Measurements from ENCODE around the gene PTPRT. TPM values are rescaled to one million over a fixed set of nuclear protein-coding genes. Genes with fewer than 3 reads are reported as not detected.

The PTPRT gene
- total and polyA plus RNA-seq, 12 donors: 0.04 to 0.53 (median 0.22) TPM; not detected in 1

DNA sequence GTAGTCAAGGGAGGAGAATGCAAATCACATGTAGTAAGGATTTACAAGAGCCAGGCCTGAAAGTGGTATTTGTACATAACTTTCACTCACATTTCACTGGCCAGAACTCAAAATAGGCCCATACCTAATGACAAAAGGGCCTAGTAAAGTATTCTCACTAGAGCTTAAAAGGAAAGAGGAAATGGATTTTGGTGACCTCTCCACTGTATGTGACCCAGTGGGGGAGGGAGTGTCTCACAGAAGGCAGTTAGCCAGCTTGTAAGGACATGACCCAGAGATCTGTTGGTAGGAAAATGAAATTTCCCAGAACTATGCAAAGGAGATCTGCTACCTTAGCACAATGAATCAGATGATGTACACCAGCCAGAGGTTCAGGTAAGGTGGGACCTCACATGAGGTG lies 124.4 kb downstream of the PTPRT start:
- DNase-seq (no peak), ATAC-seq (no peak)
- no peaks in the 10 kb centered on the region for H3K36me3 ChIP-seq
- intact Hi-C loops (cut with DNase I): loop anchor here in 1 of 10 donors (10.0 kb wide), 1 partner anchor 60 kb away; no protein-coding TSS in a partner anchor
- TF ChIP-seq CTCF (IDR thresholded peaks at IDR 0.05): no peak
- H3K4me1 ChIP-seq: no peaks in the 10 kb centered on the region
- no peaks in the 10 kb centered on the region for H3K9me3 ChIP-seq
- H3K27ac ChIP-seq: no peak overlapping the region
- no peaks in the 10 kb centered on the region for H3K27me3 ChIP-seq
- H3K4me3 ChIP-seq: no peak overlapping the region

- 82 to 84% methylated on average over 1 of the region's 1 CpG for WGBS, 2 donors
- Histone ChIP-seq H3K4me1 (no peaks in the 10 kb centered on the region), H3K27ac (no peak overlapping the region), H3K36me3 (no peaks in the 10 kb centered on the region), H3K27me3 (no peaks in the 10 kb centered on the region), H3K9me3 (no peaks in the 10 kb centered on the region), H3K4me3 (no peak overlapping the region)
- TF ChIP-seq CTCF (IDR thresholded peaks at IDR 0.05): no peak
- no peak for DNase-seq
- no peak for ATAC-seq
- intact Hi-C loops (cut with DNase I): no loop called here
Observed at GRCh38 chr20:43058077-43058476, 131.6 kb downstream of the PTPRT start.

GRCh38 chr20:43057317-43057716 lies 132.4 kb downstream of the PTPRT start:
- no peaks in the 10 kb centered on the region for H3K36me3 ChIP-seq
- DNase-seq (no peak), ATAC-seq (no peak)
- no peak overlapping the region for H3K27ac ChIP-seq
- no peak for TF ChIP-seq CTCF (IDR thresholded peaks at IDR 0.05)
- peaks cover 0 to under 1% (median 0%) of the 10 kb centered on the region in 11 donors for H3K9me3 ChIP-seq
- no peaks in the 10 kb centered on the region for H3K27me3 ChIP-seq
- intact Hi-C loops (cut with DNase I): no loop called here
- H3K4me1 ChIP-seq: no peaks in the 10 kb centered on the region
- H3K4me3 ChIP-seq: no peak overlapping the region

DNA sequence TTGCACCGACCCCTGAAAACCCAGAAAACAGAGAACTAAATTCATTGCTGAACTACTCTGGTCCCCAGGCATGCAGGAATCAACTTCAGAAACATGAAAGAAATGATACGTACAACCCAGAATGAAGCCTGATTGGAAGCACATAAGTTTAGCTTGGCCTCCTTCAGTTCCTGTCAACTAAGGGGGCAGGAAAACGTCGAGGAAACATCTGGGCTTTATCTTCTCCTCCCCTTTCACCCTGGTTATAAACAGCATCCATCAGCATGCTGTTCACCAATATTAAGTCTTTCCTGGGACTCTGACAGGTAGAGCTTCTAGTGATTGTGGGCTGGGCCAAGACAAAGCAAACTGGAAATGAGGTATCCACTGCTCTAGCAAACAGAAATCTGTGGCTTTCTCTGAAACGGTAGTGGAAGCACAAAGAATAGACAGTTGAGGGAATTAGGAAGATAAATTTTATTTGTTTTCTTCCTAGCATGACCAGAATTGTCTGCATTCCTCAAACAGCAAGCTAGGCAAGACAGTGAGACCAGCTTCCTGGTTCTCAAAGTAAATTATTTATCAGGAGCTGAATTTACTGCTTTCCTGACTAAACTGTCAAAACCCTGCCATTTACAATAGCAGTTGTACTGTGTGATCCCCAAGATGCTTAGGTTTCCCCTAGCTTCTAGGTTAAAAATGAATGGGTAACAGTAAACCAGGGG lies 134.4 kb downstream of the PTPRT start:
- intact Hi-C loops (cut with DNase I): no loop called here

More for the DNA sequence above, 134.4 kb downstream of the PTPRT start:
- WGBS, 2 donors: 24 to 25% methylated on average over 5 of the region's 5 CpGs
- H3K9me3 ChIP-seq: peaks cover 0 to 4% (median 0%) of the 10 kb centered on the region in 11 donors
- H3K4me3 ChIP-seq: no peak overlapping the region
- no peaks in the 10 kb centered on the region for H3K4me1 ChIP-seq
- H3K27me3 ChIP-seq: no peaks in the 10 kb centered on the region
- H3K27ac ChIP-seq: no peak overlapping the region
- no peak for TF ChIP-seq CTCF (IDR thresholded peaks at IDR 0.05)
- no peak for DNase-seq
- H3K36me3 ChIP-seq: no peaks in the 10 kb centered on the region
- ATAC-seq: peak in 3 of 8 donors; percentile 16 to 42 (median 38)

All from heart right ventricle (tissue), 16 donors.